ENCODE data around the gene ECHDC1. TPM values are rescaled to one million over a fixed set of nuclear protein-coding genes. Genes with fewer than 3 reads are reported as not detected.

The ECHDC1 gene
- total and polyA plus RNA-seq, 4 donors, result 28.8 to 66.2 (median 50.8) TPM

GRCh38 chr6:127288705-127289104 lies 54.7 kb downstream of the ECHDC1 start:
- Histone ChIP-seq H3K27ac (ENCODE audit: low read depth in 1 of 2, low read length in 2 of 2) (no peak overlapping the region), H3K4me1 (ENCODE audit: control insufficient read depth in 4 of 4, insufficient read depth in 4 of 4, low read length in 3 of 4) (peaks cover 8 to 29% (median 12%) of the 10 kb centered on the region in 4 donors), H3K27me3 (ENCODE audit: control insufficient read depth in 4 of 4, insufficient read depth in 4 of 4, low read length in 3 of 4) (no peaks in the 10 kb centered on the region), H3K9ac (ENCODE audit: low read depth in 1 of 2, low read length in 2 of 2) (no peak overlapping the region), H3K9me3 (ENCODE audit: control insufficient read depth in 4 of 4, low read length in 3 of 4) (no peaks in the 10 kb centered on the region), H3K4me3 (ENCODE audit: low read depth in 1 of 3, low read length in 3 of 3) (no peak overlapping the region), H3K36me3 (ENCODE audit: control insufficient read depth in 4 of 4, insufficient read depth in 3 of 4, low read depth in 1 of 4, low read length in 3 of 4) (peaks cover 6 to 31% (median 19%) of the 10 kb centered on the region in 4 donors)
- DNase-seq (ENCODE audit: low spot score), result no peak
- TF ChIP-seq ZBTB33 (IDR thresholded peaks at IDR 0.05), result no peak
- no peak for TF ChIP-seq NR2F2 (IDR thresholded peaks at IDR 0.05)
- no peak for TF ChIP-seq TAF1 (conservative IDR thresholded peaks at IDR 0.05)
- TF ChIP-seq FOXA1 (IDR thresholded peaks at IDR 0.05), result no peak
- TF ChIP-seq RAD21 (IDR thresholded peaks at IDR 0.05), result no peak
- no peak for TF ChIP-seq YY1 (IDR thresholded peaks at IDR 0.05)

GRCh38 chr6:127282184-127282583 lies 61.2 kb downstream of the ECHDC1 start:
- peaks cover 3 to 39% (median 22%) of the 10 kb centered on the region in 4 donors for H3K36me3 ChIP-seq (ENCODE audit: control insufficient read depth in 4 of 4, insufficient read depth in 3 of 4, low read depth in 1 of 4, low read length in 3 of 4)
- WGBS, result 100% methylated on average over 1 of the region's 1 CpG
- no peak for DNase-seq (ENCODE audit: low spot score)

GRCh38 chr6:127279815-127280214 lies 63.6 kb downstream of the ECHDC1 start:
- Histone ChIP-seq H3K36me3 (ENCODE audit: control insufficient read depth in 4 of 4, insufficient read depth in 3 of 4, low read depth in 1 of 4, low read length in 3 of 4) (peaks cover 0 to 24% (median 10%) of the 10 kb centered on the region in 4 donors), H3K4me1 (ENCODE audit: control insufficient read depth in 4 of 4, insufficient read depth in 4 of 4, low read length in 3 of 4) (peaks cover 3 to 32% (median 20%) of the 10 kb centered on the region in 4 donors), H3K27ac (ENCODE audit: low read depth in 1 of 2, low read length in 2 of 2) (no peak overlapping the region), H3K9ac (ENCODE audit: low read depth in 1 of 2, low read length in 2 of 2) (no peak overlapping the region), H3K4me3 (ENCODE audit: low read depth in 1 of 3, low read length in 3 of 3) (no peak overlapping the region), H3K9me3 (ENCODE audit: control insufficient read depth in 4 of 4, low read length in 3 of 4) (no peaks in the 10 kb centered on the region), H3K27me3 (ENCODE audit: control insufficient read depth in 4 of 4, insufficient read depth in 4 of 4, low read length in 3 of 4) (no peaks in the 10 kb centered on the region)
- TF ChIP-seq RAD21 (IDR thresholded peaks at IDR 0.05), result no peak
- TF ChIP-seq FOXA2 (IDR thresholded peaks at IDR 0.05), result no peak
- no peak for TF ChIP-seq GABPA (IDR thresholded peaks at IDR 0.05 in 1 of 2, conservative IDR thresholded peaks at IDR 0.05 in 1 of 2)
- no peak for TF ChIP-seq ZBTB33 (IDR thresholded peaks at IDR 0.05)
- TF ChIP-seq YY1 (IDR thresholded peaks at IDR 0.05), result no peak
- no peak for TF ChIP-seq JUND (IDR thresholded peaks at IDR 0.05)
- no peak for TF ChIP-seq SP1 (IDR thresholded peaks at IDR 0.05)
- TF ChIP-seq EGR1 (IDR thresholded peaks at IDR 0.05; ENCODE audit: low read depth in 2 of 2), result no peak
- TF ChIP-seq REST (IDR thresholded peaks at IDR 0.05), result no peak
- no peak for TF ChIP-seq FOXA1 (IDR thresholded peaks at IDR 0.05)
- no peak for TF ChIP-seq RXRA (IDR thresholded peaks at IDR 0.05)
- no peak for TF ChIP-seq TAF1 (conservative IDR thresholded peaks at IDR 0.05)
- no peak for TF ChIP-seq HNF4G (IDR thresholded peaks at IDR 0.05)
- DNase-seq (ENCODE audit: low spot score), result no peak
- 41% methylated on average over 1 of the region's 1 CpG for WGBS

More at GRCh38 chr6:127282184-127282583, 61.2 kb downstream of the ECHDC1 start:
- Histone ChIP-seq H3K4me3 (ENCODE audit: low read depth in 1 of 3, low read length in 3 of 3) (no peak overlapping the region), H3K27ac (ENCODE audit: low read depth in 1 of 2, low read length in 2 of 2) (no peak overlapping the region), H3K9ac (ENCODE audit: low read depth in 1 of 2, low read length in 2 of 2) (no peak overlapping the region), H3K4me1 (ENCODE audit: control insufficient read depth in 4 of 4, insufficient read depth in 4 of 4, low read length in 3 of 4) (peaks cover 3 to 25% (median 19%) of the 10 kb centered on the region in 4 donors), H3K27me3 (ENCODE audit: control insufficient read depth in 4 of 4, insufficient read depth in 4 of 4, low read length in 3 of 4) (no peaks in the 10 kb centered on the region), H3K9me3 (ENCODE audit: control insufficient read depth in 4 of 4, low read length in 3 of 4) (no peaks in the 10 kb centered on the region)
- no peak for TF ChIP-seq NR2F2 (IDR thresholded peaks at IDR 0.05)
- no peak for TF ChIP-seq HNF4G (IDR thresholded peaks at IDR 0.05)
- TF ChIP-seq YY1 (IDR thresholded peaks at IDR 0.05), result no peak
- no peak for TF ChIP-seq CTCF (IDR thresholded peaks at IDR 0.05; ENCODE audit: low read depth, low read length, missing input control)
